SK-N-SH treated with all-trans-retinoic acid at 6 μM for 48 hours (cell line): ENCODE measurements around the gene KMT5B.

Source experiments
- ATAC-seq: fragments of 200-7000 bp; cut with Tn5 transposase; 3 replicates; pipeline ENCODE4 v1.9.1; 2020; ENCODE audit warnings: mild to moderate bottlenecking, moderate library complexity
- ARNTL ChIP-seq: fragments of 450-650 bp; formaldehyde crosslinking; IDR thresholded peaks from 2 replicates; pipeline ENCODE4 v1.5.0; 2020; ENCODE audit warnings: low read depth, mild to moderate bottlenecking, moderate library complexity, borderline replicate concordance
- BACH2 ChIP-seq: fragments of 250-450 bp; sonication (Bioruptor Pico); IDR thresholded peaks from 2 replicates; pipeline ENCODE4 v1.9.0; 2021; ENCODE audit warnings: mild to moderate bottlenecking, borderline replicate concordance
- CSDC2 ChIP-seq: fragments of 250-450 bp; sonication (Bioruptor Pico); IDR thresholded peaks from 2 replicates; pipeline ENCODE4 v1.5.0; 2020; ENCODE audit warnings: mild to moderate bottlenecking, moderate library complexity
- ESRRG ChIP-seq: fragments of 250-450 bp; sonication (Bioruptor Pico); IDR thresholded peaks from 2 replicates; pipeline ENCODE4 v1.6.1; 2021; ENCODE audit warnings: mild to moderate bottlenecking
- GLIS3 ChIP-seq: fragments of 250-450 bp; sonication (Bioruptor Pico); IDR thresholded peaks from 2 replicates; pipeline ENCODE4 v1.5.0; 2020; ENCODE audit warnings: mild to moderate bottlenecking, moderate library complexity
- PPARA ChIP-seq: fragments of 250-450 bp; sonication (Bioruptor Pico); IDR thresholded peaks from 2 replicates; pipeline ENCODE4 v1.5.0; 2020; ENCODE audit warnings: mild to moderate bottlenecking, borderline replicate concordance
- RARB ChIP-seq: fragments of 250-450 bp; sonication (Bioruptor Pico); IDR thresholded peaks from 2 replicates; pipeline ENCODE4 v1.8.0; 2021; ENCODE audit warnings: mild to moderate bottlenecking, moderate library complexity
- SNAI2 ChIP-seq: fragments of 250-450 bp; sonication (Bioruptor Pico); IDR thresholded peaks from 2 replicates; pipeline ENCODE4 v1.5.0; 2020; ENCODE audit warnings: mild to moderate bottlenecking, moderate library complexity
- TCF4 ChIP-seq: fragments of 250-450 bp; sonication (Bioruptor Pico); IDR thresholded peaks from 2 replicates; pipeline ENCODE4 v1.8.0; 2021; ENCODE audit warnings: mild to moderate bottlenecking, moderate library complexity, borderline replicate concordance
- TOX ChIP-seq: fragments of 250-450 bp; sonication (Bioruptor Pico); IDR thresholded peaks from 2 replicates; pipeline ENCODE4 v1.8.0; 2021; ENCODE audit warnings: mild to moderate bottlenecking, moderate library complexity, borderline replicate concordance
- ZC3H10 ChIP-seq: fragments of 250-450 bp; sonication (Bioruptor Pico); IDR thresholded peaks from 2 replicates; pipeline ENCODE4 v1.5.1; 2021; ENCODE audit warnings: mild to moderate bottlenecking, moderate library complexity
- ZFP3 ChIP-seq: fragments of 250-450 bp; sonication (Bioruptor Pico); IDR thresholded peaks from 2 replicates; pipeline ENCODE4 v1.5.0; 2020; ENCODE audit warnings: mild to moderate bottlenecking, moderate library complexity
- ZNF565 ChIP-seq: fragments of 450-650 bp; formaldehyde crosslinking; conservative IDR thresholded peaks from 2 replicates; pipeline ENCODE4 v1.5.0; 2020; ENCODE audit warnings: low read depth, mild to moderate bottlenecking, moderate library complexity
- ZNF70 ChIP-seq: fragments of 450-650 bp; formaldehyde crosslinking; IDR thresholded peaks from 2 replicates; pipeline ENCODE4 v1.5.0; 2020; ENCODE audit warnings: mild to moderate bottlenecking, moderate library complexity
- ZNF8 ChIP-seq: fragments of 450-650 bp; formaldehyde crosslinking; IDR thresholded peaks from 2 replicates; pipeline ENCODE4 v1.5.0; 2020; ENCODE audit warnings: mild to moderate bottlenecking, moderate library complexity
- TF ChIP-seq, protein P1 (sequence below): fragments of 250-450 bp; sonication (Bioruptor Pico); IDR thresholded peaks from 2 replicates; pipeline ENCODE4 v1.8.0; 2020; ENCODE audit warnings: mild to moderate bottlenecking, moderate library complexity, borderline replicate concordance
- TF ChIP-seq, protein P2 (sequence below): fragments of 250-450 bp; sonication (Bioruptor Pico); IDR thresholded peaks from 2 replicates; pipeline ENCODE4 v1.5.1; 2021; ENCODE audit warnings: mild to moderate bottlenecking, moderate library complexity
- TF ChIP-seq, protein P3 (sequence below): fragments of 250-450 bp; sonication (Bioruptor Pico); IDR thresholded peaks from 2 replicates; pipeline ENCODE4 v1.5.0; 2020; ENCODE audit warnings: mild to moderate bottlenecking, moderate library complexity
- TF ChIP-seq, protein P4 (sequence below): fragments of 250-450 bp; sonication (Bioruptor Pico); IDR thresholded peaks from 2 replicates; pipeline ENCODE4 v1.5.1; 2020; ENCODE audit warnings: low read depth, mild to moderate bottlenecking, moderate library complexity

Gene KMT5B

DNA sequence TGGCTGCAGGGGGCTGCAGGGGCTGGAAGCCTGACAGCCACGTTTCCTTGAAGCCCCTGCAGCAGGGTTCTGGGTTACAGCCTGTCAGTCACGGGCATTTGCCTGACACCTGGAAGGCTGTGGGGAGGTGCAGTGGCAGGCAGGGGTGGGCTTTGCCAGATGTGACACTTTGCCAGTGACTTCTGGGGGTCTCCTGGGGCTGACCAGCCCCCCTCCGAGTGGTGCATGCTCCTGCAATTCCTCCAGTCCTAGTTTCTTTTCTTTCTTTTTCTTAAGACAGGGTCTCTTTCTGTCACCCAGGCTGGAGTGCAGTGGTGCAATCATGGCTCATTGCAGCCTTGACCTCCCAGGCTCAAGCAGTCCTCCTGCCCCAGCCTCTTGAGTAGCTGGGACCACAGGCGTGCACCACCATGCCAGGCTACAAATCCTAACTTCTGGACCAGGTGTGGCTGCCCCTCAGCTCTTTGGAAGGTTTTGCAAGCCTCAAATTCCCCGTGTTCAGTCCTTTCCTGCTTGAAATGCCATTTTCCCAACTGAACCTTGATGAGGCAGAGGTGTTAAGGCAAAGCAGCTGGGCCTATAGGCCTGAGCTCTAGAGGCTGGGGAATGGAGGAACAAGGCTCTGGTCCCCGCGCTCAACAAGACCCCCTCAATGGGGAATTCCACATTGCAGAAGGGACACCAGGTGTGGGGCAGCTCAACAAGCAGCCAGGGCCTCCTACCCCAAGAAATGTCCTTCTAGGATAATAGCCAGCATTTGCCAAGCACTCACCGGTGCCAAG, 71.7 kb downstream of the KMT5B start:
- ATAC-seq = no peak
- TF ChIP-seq ZFP3 (CRISPR knock-in tag) (no peak), ZC3H10 (CRISPR knock-in tag) (no peak)

DNA sequence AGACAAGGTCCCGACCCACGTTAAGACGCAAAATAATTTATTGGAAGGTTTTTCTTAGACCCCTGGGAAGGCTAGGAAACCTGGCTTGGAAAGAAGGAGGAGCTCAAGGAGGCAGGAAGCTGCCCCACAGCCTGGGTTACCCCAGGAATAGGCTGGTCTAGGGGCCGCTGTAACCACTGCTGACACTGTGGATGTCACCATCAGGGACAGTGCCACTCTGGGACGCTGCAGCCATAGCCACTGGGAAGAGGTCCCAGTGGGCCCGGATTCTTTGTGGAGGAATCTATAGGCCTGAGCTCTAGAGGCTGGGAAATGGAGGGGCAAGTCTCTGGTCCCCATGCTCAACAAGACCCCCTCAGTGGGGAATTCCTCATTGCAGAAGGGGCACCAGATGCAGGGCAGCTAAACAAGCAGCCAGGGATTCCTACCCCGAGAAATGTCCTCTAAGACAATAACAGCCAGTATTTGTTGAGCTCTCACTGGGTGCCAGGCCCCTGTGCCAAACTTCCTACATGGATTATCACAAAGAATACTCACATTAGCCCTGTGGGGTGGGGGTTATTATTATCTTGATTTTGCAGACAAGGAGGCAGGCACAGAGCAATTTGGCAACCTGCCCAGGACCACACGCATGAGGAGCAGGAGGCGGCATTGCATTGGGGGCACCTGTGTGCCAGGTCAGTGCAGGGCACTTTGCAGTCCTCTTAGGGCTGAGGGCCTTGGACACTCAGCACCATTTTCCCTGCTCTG, 72.4 kb downstream of the KMT5B start:
- no peak for TF ChIP-seq ESRRG (CRISPR knock-in tag)
- TF ChIP-seq, protein P1, sequence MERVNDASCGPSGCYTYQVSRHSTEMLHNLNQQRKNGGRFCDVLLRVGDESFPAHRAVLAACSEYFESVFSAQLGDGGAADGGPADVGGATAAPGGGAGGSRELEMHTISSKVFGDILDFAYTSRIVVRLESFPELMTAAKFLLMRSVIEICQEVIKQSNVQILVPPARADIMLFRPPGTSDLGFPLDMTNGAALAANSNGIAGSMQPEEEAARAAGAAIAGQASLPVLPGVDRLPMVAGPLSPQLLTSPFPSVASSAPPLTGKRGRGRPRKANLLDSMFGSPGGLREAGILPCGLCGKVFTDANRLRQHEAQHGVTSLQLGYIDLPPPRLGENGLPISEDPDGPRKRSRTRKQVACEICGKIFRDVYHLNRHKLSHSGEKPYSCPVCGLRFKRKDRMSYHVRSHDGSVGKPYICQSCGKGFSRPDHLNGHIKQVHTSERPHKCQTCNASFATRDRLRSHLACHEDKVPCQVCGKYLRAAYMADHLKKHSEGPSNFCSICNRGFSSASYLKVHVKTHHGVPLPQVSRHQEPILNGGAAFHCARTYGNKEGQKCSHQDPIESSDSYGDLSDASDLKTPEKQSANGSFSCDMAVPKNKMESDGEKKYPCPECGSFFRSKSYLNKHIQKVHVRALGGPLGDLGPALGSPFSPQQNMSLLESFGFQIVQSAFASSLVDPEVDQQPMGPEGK (CRISPR knock-in tag) = no peak
- TF ChIP-seq, protein P2, sequence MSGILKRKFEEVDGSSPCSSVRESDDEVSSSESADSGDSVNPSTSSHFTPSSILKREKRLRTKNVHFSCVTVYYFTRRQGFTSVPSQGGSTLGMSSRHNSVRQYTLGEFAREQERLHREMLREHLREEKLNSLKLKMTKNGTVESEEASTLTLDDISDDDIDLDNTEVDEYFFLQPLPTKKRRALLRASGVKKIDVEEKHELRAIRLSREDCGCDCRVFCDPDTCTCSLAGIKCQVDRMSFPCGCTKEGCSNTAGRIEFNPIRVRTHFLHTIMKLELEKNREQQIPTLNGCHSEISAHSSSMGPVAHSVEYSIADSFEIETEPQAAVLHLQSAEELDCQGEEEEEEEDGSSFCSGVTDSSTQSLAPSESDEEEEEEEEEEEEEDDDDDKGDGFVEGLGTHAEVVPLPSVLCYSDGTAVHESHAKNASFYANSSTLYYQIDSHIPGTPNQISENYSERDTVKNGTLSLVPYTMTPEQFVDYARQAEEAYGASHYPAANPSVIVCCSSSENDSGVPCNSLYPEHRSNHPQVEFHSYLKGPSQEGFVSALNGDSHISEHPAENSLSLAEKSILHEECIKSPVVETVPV (CRISPR knock-in tag) = no peak
- no peak for TF ChIP-seq RARB (CRISPR knock-in tag)
- TF ChIP-seq SNAI2 = no peak
- TF ChIP-seq ZNF70 (CRISPR knock-in tag) = no peak
- no peak for TF ChIP-seq TOX (CRISPR knock-in tag)
- TF ChIP-seq, protein P3, sequence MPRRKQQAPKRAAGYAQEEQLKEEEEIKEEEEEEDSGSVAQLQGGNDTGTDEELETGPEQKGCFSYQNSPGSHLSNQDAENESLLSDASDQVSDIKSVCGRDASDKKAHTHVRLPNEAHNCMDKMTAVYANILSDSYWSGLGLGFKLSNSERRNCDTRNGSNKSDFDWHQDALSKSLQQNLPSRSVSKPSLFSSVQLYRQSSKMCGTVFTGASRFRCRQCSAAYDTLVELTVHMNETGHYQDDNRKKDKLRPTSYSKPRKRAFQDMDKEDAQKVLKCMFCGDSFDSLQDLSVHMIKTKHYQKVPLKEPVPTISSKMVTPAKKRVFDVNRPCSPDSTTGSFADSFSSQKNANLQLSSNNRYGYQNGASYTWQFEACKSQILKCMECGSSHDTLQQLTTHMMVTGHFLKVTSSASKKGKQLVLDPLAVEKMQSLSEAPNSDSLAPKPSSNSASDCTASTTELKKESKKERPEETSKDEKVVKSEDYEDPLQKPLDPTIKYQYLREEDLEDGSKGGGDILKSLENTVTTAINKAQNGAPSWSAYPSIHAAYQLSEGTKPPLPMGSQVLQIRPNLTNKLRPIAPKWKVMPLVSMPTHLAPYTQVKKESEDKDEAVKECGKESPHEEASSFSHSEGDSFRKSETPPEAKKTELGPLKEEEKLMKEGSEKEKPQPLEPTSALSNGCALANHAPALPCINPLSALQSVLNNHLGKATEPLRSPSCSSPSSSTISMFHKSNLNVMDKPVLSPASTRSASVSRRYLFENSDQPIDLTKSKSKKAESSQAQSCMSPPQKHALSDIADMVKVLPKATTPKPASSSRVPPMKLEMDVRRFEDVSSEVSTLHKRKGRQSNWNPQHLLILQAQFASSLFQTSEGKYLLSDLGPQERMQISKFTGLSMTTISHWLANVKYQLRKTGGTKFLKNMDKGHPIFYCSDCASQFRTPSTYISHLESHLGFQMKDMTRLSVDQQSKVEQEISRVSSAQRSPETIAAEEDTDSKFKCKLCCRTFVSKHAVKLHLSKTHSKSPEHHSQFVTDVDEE = no peak
- TF ChIP-seq CSDC2 (CRISPR knock-in tag) = no peak
- no peak for TF ChIP-seq GLIS3 (CRISPR knock-in tag)
- no peak for TF ChIP-seq ZFP3 (CRISPR knock-in tag)
- no peak for TF ChIP-seq ARNTL
- TF ChIP-seq ZNF8 (CRISPR knock-in tag) = no peak
- TF ChIP-seq PPARA (CRISPR knock-in tag) = no peak
- no peak for TF ChIP-seq BACH2 (CRISPR knock-in tag)
- no peak for TF ChIP-seq TCF4
- TF ChIP-seq, protein P4, sequence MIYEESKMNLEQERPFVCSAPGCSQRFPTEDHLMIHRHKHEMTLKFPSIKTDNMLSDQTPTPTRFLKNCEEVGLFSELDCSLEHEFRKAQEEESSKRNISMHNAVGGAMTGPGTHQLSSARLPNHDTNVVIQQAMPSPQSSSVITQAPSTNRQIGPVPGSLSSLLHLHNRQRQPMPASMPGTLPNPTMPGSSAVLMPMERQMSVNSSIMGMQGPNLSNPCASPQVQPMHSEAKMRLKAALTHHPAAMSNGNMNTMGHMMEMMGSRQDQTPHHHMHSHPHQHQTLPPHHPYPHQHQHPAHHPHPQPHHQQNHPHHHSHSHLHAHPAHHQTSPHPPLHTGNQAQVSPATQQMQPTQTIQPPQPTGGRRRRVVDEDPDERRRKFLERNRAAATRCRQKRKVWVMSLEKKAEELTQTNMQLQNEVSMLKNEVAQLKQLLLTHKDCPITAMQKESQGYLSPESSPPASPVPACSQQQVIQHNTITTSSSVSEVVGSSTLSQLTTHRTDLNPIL (CRISPR knock-in tag) = no peak
- no peak for TF ChIP-seq ZNF565 (CRISPR knock-in tag)
- ATAC-seq = no peak

DNA sequence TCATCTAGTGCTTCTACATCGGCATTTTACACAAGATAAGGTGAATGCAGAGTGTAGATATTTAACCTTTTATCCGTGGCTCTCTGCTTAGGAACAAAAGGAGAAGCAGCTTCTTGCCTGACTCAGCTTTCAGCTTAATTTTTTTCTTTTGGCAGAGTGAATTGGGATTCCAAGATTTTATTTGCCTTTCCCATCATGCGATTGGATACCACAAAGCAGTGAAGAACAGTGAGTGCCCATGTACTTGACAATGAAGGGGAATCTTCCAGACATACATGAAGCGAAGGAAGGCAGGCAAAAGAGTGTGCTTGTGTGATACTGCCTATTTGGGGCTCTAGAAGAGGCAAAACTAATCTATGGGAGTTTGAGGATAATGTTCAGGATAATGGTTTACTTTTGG, 74.9 kb downstream of the KMT5B start:
- ATAC-seq = no peak
- TF ChIP-seq RARB (CRISPR knock-in tag) (no peak), CSDC2 (CRISPR knock-in tag) (no peak)
- TF ChIP-seq, all 23 proteins: peak for 0

DNA sequence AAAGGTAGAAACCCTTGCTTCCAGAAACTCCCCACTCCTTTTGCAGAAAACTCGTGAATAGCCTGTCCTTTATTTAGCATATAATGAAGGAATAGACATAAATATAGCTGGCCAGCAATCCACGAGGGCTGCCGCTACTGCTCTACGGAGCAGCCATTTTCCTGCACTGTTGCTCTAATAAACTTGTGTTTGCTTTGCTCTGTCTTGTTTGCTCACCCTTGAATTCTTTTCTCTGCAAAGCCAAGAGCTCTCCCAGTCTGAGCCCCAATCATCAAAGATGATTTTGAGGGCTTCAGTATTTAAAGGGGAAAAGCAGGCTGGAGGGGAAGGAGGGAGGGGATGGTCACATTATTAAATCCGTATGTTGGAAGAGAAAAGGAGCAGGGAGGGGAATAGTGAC, 75.3 kb downstream of the KMT5B start:
- no peak for TF ChIP-seq TOX (CRISPR knock-in tag)
- TF ChIP-seq ZNF70 (CRISPR knock-in tag) = peak; percentile 86
- no peak for TF ChIP-seq PPARA (CRISPR knock-in tag)
- no peak for ATAC-seq
